HCT116 (cell line): ENCODE data around the gene AKR7A3.

Source experiments
- CBX3 ChIP-seq: IDR thresholded peaks from 2 replicates; pipeline ENCODE4 v1.6.1; 2012; ENCODE audit warnings: low read depth
- CTCF ChIP-seq, 3 experiments: fragments of 200-600 bp in 1 of 3; sonication (generic) in 1 of 3; IDR thresholded peaks in 2 of 3; conservative IDR thresholded peaks in 1 of 3; 2 replicates each; pipeline ENCODE4 v1.5.1; 2012 to 2017; ENCODE audit warnings: low read depth in 2 of 3, low read length in 2 of 3, antibody characterized with exemption in 1 of 3, borderline replicate concordance in 1 of 3, control low read depth in 1 of 3, mild to moderate bottlenecking in 1 of 3, mixed read lengths in 1 of 3, mixed run types in 1 of 3, moderate library complexity in 1 of 3; ENCODE audit not compliant: insufficient read depth in 1 of 3
- EZH2 ChIP-seq: fragments of 200-600 bp; sonication (generic); IDR thresholded peaks from 2 replicates; pipeline ENCODE4 v1.6.1; 2017; ENCODE audit warnings: antibody characterized with exemption, mixed run types
- EZH2phosphoT487 ChIP-seq: fragments of 200-600 bp; IDR thresholded peaks from 2 replicates; pipeline ENCODE4 v1.6.1; 2018; ENCODE audit warnings: antibody characterized with exemption, borderline replicate concordance
- FOSL1 ChIP-seq: IDR thresholded peaks from 2 replicates; pipeline ENCODE4 v1.6.1; 2012; ENCODE audit warnings: low read depth
- POLR2A ChIP-seq: IDR thresholded peaks from 2 replicates; pipeline ENCODE4 v1.7.0; 2011; ENCODE audit warnings: borderline replicate concordance; ENCODE audit not compliant: insufficient read depth, insufficient read length; ENCODE audit errors: extremely low read depth
- POLR2AphosphoS5 ChIP-seq: IDR thresholded peaks from 2 replicates; pipeline ENCODE4 v1.6.1; 2011; ENCODE audit warnings: mild to moderate bottlenecking, low read depth, low read length, moderate library complexity
- SIN3A ChIP-seq: IDR thresholded peaks from 2 replicates; pipeline ENCODE4 v1.6.1; 2012; ENCODE audit warnings: low read depth
- TF ChIP-seq, protein P1 (sequence below): IDR thresholded peaks from 2 replicates; pipeline ENCODE4 v1.6.1; 2012

DNA sequence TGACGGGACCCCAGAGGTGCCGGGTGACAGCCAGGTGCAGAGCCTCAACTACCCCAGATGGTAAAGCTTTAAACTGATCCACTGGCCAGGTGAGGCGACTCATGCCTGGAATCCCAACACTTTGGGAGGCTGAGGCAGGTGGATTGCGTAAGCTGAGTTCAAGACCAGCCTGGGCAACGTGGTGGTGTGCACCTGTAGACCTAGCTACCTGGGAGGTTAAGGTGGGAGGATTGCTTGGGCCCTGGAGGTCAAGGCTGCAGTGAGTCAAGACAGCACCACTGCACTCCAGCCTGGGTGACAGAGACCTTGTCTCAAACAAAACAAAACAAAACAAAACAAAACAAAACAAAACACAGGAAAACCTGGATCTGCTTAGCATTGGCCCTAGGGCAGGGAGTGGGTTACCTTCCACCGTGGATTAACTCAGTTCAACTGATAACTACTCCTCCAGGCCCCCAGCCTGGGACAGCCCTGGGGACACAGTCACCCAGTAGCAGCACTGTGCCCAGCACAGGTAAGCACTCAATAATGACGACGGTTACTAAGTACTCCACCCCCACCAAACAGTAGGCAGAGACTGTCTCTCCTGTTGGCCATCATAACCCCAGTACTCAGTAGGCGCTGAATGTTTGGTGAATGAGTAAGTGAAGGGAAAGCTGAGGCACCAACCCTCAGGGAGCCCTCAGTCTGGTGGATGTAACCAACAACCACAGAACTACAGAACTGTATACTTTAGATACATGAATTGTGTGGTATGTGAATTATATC, 45.2 kb upstream of the AKR7A3 start:
- no peak for TF ChIP-seq CTCF (IDR thresholded peaks at IDR 0.05 in 2 of 3, conservative IDR thresholded peaks at IDR 0.05 in 1 of 3; ENCODE audit: borderline replicate concordance in 1 of 3, insufficient read depth in 1 of 3, low read depth in 2 of 3, low read length in 2 of 3)
- no peak for TF ChIP-seq SIN3A
- TF ChIP-seq POLR2A, result no peak
- no peak for TF ChIP-seq EZH2
- TF ChIP-seq, protein P1, sequence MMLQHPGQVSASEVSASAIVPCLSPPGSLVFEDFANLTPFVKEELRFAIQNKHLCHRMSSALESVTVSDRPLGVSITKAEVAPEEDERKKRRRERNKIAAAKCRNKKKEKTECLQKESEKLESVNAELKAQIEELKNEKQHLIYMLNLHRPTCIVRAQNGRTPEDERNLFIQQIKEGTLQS, result no peak
- no peak for TF ChIP-seq FOSL1
- no peak for TF ChIP-seq POLR2AphosphoS5
- no peak for TF ChIP-seq CBX3
- no peak for TF ChIP-seq EZH2phosphoT487
